Keratinocyte (primary cell): Measurements from ENCODE around the gene LRBA. TPM values are rescaled to one million over a fixed set of nuclear protein-coding genes. Genes with fewer than 3 reads are reported as not detected.

Experiments
- DNase-seq: peaks from one replicate; pipeline ENCODE4 v3.0.0-alpha.2; 2011; ENCODE audit warnings: low read depth, missing footprints, low spot score
- FAIRE-seq: peaks from 2 replicates; lab custom pipeline; 2011; peaks lifted over from hg19 to GRCh38; lab: Jason Lieb, UNC
- H2AFZ ChIP-seq: 2 replicates; pipeline ENCODE4 v1.6.0; 2012; ENCODE audit warnings: low read length, control low read depth, inconsistent platforms; ENCODE audit not compliant: control insufficient read depth
- H3K27ac ChIP-seq: 2 replicates; pipeline ENCODE4 v1.5.1; 2011; ENCODE audit warnings: low read length; ENCODE audit not compliant: control insufficient read depth, insufficient read depth
- H3K27me3 ChIP-seq: 3 replicates; pipeline ENCODE4 v1.6.0; 2011; ENCODE audit warnings: low read length; ENCODE audit not compliant: control insufficient read depth, insufficient read depth; ENCODE audit errors: extremely low read depth
- H3K36me3 ChIP-seq, 2 experiments: 2 replicates in 1 of 2; 3 replicates in 1 of 2; pipeline ENCODE4 v1.5.1; 2011; ENCODE audit warnings: low read length in 2 of 2, mild to moderate bottlenecking in 1 of 2; ENCODE audit not compliant: control insufficient read depth in 2 of 2, insufficient read depth in 2 of 2; ENCODE audit errors: extremely low read depth in 1 of 2
- H3K4me1 ChIP-seq: 3 replicates; pipeline ENCODE4 v1.5.1; 2011; ENCODE audit warnings: low read length; ENCODE audit not compliant: control insufficient read depth, insufficient read depth; ENCODE audit errors: extremely low read depth
- H3K4me2 ChIP-seq: 3 replicates; pipeline ENCODE4 v1.6.0; 2011; ENCODE audit warnings: low read depth, low read length; ENCODE audit not compliant: control insufficient read depth, insufficient read depth; ENCODE audit errors: extremely low read depth
- H3K4me3 ChIP-seq, 3 experiments: fragments of 200-600 bp in 1 of 3; sonication (generic) in 1 of 3; 2 replicates in 2 of 3; 3 replicates in 1 of 3; pipeline ENCODE4 v1.5.1; 2011 to 2016; ENCODE audit warnings: low read length in 3 of 3, mild to moderate bottlenecking in 3 of 3, control low read depth in 2 of 3, inconsistent platforms in 1 of 3, low read depth in 1 of 3, mixed read lengths in 1 of 3, mixed run types in 1 of 3, moderate library complexity in 1 of 3; ENCODE audit not compliant: control insufficient read depth in 2 of 3, insufficient read depth in 2 of 3; ENCODE audit errors: extremely low read depth in 1 of 3
- H3K79me2 ChIP-seq: 2 replicates; pipeline ENCODE4 v1.6.0; 2012; ENCODE audit warnings: low read length; ENCODE audit not compliant: control insufficient read depth, insufficient read depth
- H3K9ac ChIP-seq: 3 replicates; pipeline ENCODE4 v1.6.0; 2011; ENCODE audit warnings: low read length; ENCODE audit not compliant: control insufficient read depth, insufficient read depth; ENCODE audit errors: extremely low read depth
- H3K9me1 ChIP-seq: 3 replicates; pipeline ENCODE4 v1.6.0; 2011; ENCODE audit warnings: low read length; ENCODE audit not compliant: control insufficient read depth, insufficient read depth; ENCODE audit errors: extremely low read depth
- H3K9me3 ChIP-seq: 2 replicates; pipeline ENCODE4 v1.5.1; 2012; ENCODE audit warnings: low read depth, low read length; ENCODE audit not compliant: control insufficient read depth
- H4K20me1 ChIP-seq: 3 replicates; pipeline ENCODE4 v1.6.0; 2011; ENCODE audit warnings: low read length; ENCODE audit not compliant: control insufficient read depth, insufficient read depth; ENCODE audit errors: extremely low read depth
- CTCF ChIP-seq, 3 experiments: IDR thresholded peaks in 1 of 3; conservative IDR thresholded peaks in 1 of 3; optimal IDR thresholded peaks in 1 of 3; 2 replicates in 2 of 3; 3 replicates in 1 of 3; pipeline versions ENCODE3 to v1.5.1; 2011; ENCODE audit warnings: low read length in 3 of 3, mild to moderate bottlenecking in 3 of 3, moderate library complexity in 2 of 3, control low read depth in 1 of 3, inconsistent platforms in 1 of 3; ENCODE audit not compliant: insufficient read depth in 2 of 3; ENCODE audit errors: extremely low read depth in 1 of 3
- EZH2 ChIP-seq: IDR thresholded peaks from one replicate; pipeline ENCODE4 v1.6.1; 2012; ENCODE audit warnings: inconsistent platforms, mild to moderate bottlenecking, low read length, moderate library complexity
- dilution Hi-C: fragments of 300-500 bp; cut with MboI; formaldehyde crosslinking; loops from one replicate; pipeline ENCODE4 v1.7.0; 2020; ENCODE audit warnings: low sequenced_read_pairs; ENCODE audit not compliant: extremely low pct_ligation_motif_present
- polyA plus RNA-seq, 5 experiments: library from polyadenylated mRNA; depleted of rRNA in 3 of 5; stranded (reverse) in 3 of 5; stranded (forward) in 1 of 5; unstranded in 1 of 5; fragments of >200 nt; gene quantifications; 1 replicate in 1 of 5; 2 replicates in 3 of 5; 3 replicates in 1 of 5; pipeline versions ENCODE4 v1.2.1 to v1.2.3, GENCODE V29; 2011 to 2012; ENCODE audit warnings: missing spikeins in 2 of 5, low read depth in 1 of 5, low replicate concordance in 1 of 5

Gene LRBA
- polyA plus RNA-seq, 1 donor (not counting 4 experiments of a cell fraction or from before 2014, with no cell fraction given) = 35.6 TPM

DNA sequence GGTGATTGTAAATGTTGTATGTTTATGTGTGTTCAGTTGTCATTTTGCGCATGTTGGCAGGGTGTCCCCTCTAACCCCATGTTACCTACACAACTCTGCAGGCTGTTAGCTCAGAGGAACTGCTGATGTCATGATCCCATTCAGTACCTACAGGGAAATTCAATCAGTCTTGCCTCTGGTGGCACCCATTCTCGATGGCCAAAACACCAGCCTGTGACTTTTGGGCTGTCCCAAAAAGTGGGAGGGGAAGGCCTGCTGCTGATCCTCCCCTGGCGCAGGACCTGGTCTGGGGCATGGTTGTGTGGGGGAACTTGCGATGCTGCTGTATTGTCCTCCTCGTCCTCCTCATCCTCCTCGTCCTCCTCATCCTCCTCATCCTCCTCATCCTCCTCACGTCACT is 762.3 kb downstream of the LRBA start:
- Histone ChIP-seq H3K4me1 (peaks cover 15% of the 10 kb centered on the region), H3K36me3 (no peaks in the 10 kb centered on the region), H2AFZ (no peak overlapping the region), H4K20me1 (no peaks in the 10 kb centered on the region), H3K9me1 (no peaks in the 10 kb centered on the region), H3K4me3 (no peak overlapping the region), H3K9me3 (no peaks in the 10 kb centered on the region), H3K9ac (no peak overlapping the region), H3K27ac (no peak overlapping the region), H3K4me2 (no peak overlapping the region), H3K79me2 (no peaks in the 10 kb centered on the region), H3K27me3 (no peaks in the 10 kb centered on the region)
- FAIRE-seq = no peak
- TF ChIP-seq CTCF (optimal IDR thresholded peaks at IDR 0.05 in 1 of 3, IDR thresholded peaks at IDR 0.05 in 1 of 3, conservative IDR thresholded peaks at IDR 0.05 in 1 of 3; ENCODE audit: extremely low read depth in 1 of 3, insufficient read depth in 2 of 3, low read length in 3 of 3) (no peak), EZH2 (no peak)
- dilution Hi-C loops = no loop called here
- DNase-seq = no peak

DNA sequence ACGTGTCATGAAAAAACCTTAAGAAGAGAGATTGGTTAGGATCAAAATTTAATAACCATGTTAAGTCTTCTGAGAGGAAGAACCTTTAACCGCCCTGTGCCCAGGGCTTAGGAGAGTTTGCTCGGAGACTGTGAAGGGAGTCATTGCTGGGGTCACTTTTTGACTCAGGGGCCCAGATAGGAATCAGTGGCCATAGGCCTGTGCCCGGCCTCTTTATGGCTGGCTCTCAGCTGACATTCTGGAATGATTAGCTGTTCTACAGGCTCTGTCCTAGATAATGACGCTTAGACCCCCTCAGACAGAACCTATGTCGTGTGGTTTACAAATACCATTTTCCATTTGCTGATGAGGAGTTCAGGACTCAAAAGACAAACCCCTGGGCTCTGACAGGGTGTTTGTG is 762.8 kb downstream of the LRBA start:
- Histone ChIP-seq H3K27ac (no peak overlapping the region), H2AFZ (no peak overlapping the region), H3K79me2 (no peaks in the 10 kb centered on the region), H3K36me3 (no peaks in the 10 kb centered on the region), H3K4me3 (no peak overlapping the region), H3K9ac (no peak overlapping the region), H3K9me3 (no peaks in the 10 kb centered on the region), H3K4me1 (peaks cover 10% of the 10 kb centered on the region), H3K9me1 (no peaks in the 10 kb centered on the region), H3K27me3 (no peaks in the 10 kb centered on the region), H3K4me2 (no peak overlapping the region), H4K20me1 (no peaks in the 10 kb centered on the region)
- DNase-seq (no peak), FAIRE-seq (no peak)
- TF ChIP-seq CTCF (optimal IDR thresholded peaks at IDR 0.05 in 1 of 3, IDR thresholded peaks at IDR 0.05 in 1 of 3, conservative IDR thresholded peaks at IDR 0.05 in 1 of 3; ENCODE audit: extremely low read depth in 1 of 3, insufficient read depth in 2 of 3, low read length in 3 of 3) (no peak), EZH2 (no peak)
- dilution Hi-C loops = no loop called here
